Endothelial cell of umbilical vein (primary cell): Measurements from ENCODE around the gene ABHD4. TPM values are rescaled to one million over a fixed set of nuclear protein-coding genes. Genes with fewer than 3 reads are reported as not detected.
A peak's percentile ranks its signal among the peaks of the same experiment; 100 is the strongest.

Experiments used
- BruUV-seq: library from RNA; stranded (reverse); fragments of 400-500 nt; replicated peaks from 2 replicates; lab custom pipeline; 2021; lab: Mats Ljungman, UMichigan
- CTCF ChIA-PET: fragments of 300-600, 350-600 bp; sonication (Branson Sonifier 250); formaldehyde crosslinking; loops from one replicate; lab custom pipeline; 2021; ENCODE audit warnings: antibody characterized with exemption, inconsistent platforms; lab: Charles Lee
- POLR2A ChIA-PET: fragments of 300-600, 350-600 bp; sonication (Branson Sonifier 250); formaldehyde crosslinking; loops from one replicate; lab custom pipeline; 2021; ENCODE audit warnings: antibody characterized with exemption, inconsistent platforms; lab: Charles Lee
- DNase-seq: peaks from one replicate; pipeline ENCODE4 v3.0.0-alpha.2; 2011; ENCODE audit warnings: low read depth, low spot score
- FAIRE-seq: peaks from 2 replicates; lab custom pipeline; 2011; peaks lifted over from hg19 to GRCh38; lab: Jason Lieb, UNC
- H2AFZ ChIP-seq: 2 replicates; pipeline ENCODE4 v1.6.0; 2012; ENCODE audit warnings: low read depth, low read length, control low read depth, inconsistent platforms
- H3K27ac ChIP-seq: 2 replicates; pipeline ENCODE4 v1.5.1; 2011; ENCODE audit warnings: low read depth, mild to moderate bottlenecking, control low read depth, low read length, moderate library complexity; ENCODE audit not compliant: insufficient read depth
- H3K27me3 ChIP-seq, 2 experiments: 2 replicates each; pipeline versions ENCODE4 v1.6.0 to v1.6.1; 2011; ENCODE audit warnings: low read length in 2 of 2, mixed read lengths in 1 of 2; ENCODE audit not compliant: control insufficient read depth in 2 of 2, insufficient read depth in 2 of 2
- H3K36me3 ChIP-seq, 2 experiments: 2 replicates in 1 of 2; 3 replicates in 1 of 2; pipeline ENCODE4 v1.5.1; 2011; ENCODE audit warnings: low read length in 2 of 2, mild to moderate bottlenecking in 1 of 2, moderate library complexity in 1 of 2; ENCODE audit not compliant: control insufficient read depth in 2 of 2, insufficient read depth in 2 of 2; ENCODE audit errors: extremely low read depth in 1 of 2
- H3K4me1 ChIP-seq: 3 replicates; pipeline ENCODE4 v1.5.1; 2011; ENCODE audit warnings: mild to moderate bottlenecking, low read length; ENCODE audit not compliant: control insufficient read depth, insufficient read depth; ENCODE audit errors: extremely low read depth
- H3K4me2 ChIP-seq: 2 replicates; pipeline ENCODE4 v1.6.1; 2011; ENCODE audit warnings: low read length, control low read depth, mixed read lengths; ENCODE audit not compliant: insufficient read depth
- H3K4me3 ChIP-seq, 3 experiments: fragments of 200-600 bp in 1 of 3; sonication (generic), shearing (Covaris generic) in 1 of 3; replicated peaks in 1 of 3; 2 replicates each; pipeline ENCODE4 v1.5.1; 2011 to 2016; ENCODE audit warnings: control low read depth in 3 of 3, low read length in 3 of 3, mild to moderate bottlenecking in 2 of 3, inconsistent platforms in 1 of 3, low read depth in 1 of 3, moderate library complexity in 1 of 3; ENCODE audit not compliant: insufficient read depth in 1 of 3
- H3K79me2 ChIP-seq: 2 replicates; pipeline ENCODE4 v1.6.0; 2012; ENCODE audit warnings: low read length, inconsistent platforms; ENCODE audit not compliant: control insufficient read depth, insufficient read depth
- H3K9ac ChIP-seq: replicated peaks from 2 replicates; pipeline ENCODE3; 2011; ENCODE audit warnings: low read length, control low read depth; ENCODE audit not compliant: insufficient read depth; ENCODE audit errors: extremely low read depth
- H3K9me1 ChIP-seq: replicated peaks from 3 replicates; pipeline ENCODE4 v1.6.0; 2011; ENCODE audit warnings: mild to moderate bottlenecking, low read length; ENCODE audit not compliant: control insufficient read depth, insufficient read depth; ENCODE audit errors: extremely low read depth
- H3K9me3 ChIP-seq: replicated peaks from 2 replicates; pipeline ENCODE4 v1.5.1; 2012; ENCODE audit warnings: low read length, inconsistent platforms; ENCODE audit not compliant: control insufficient read depth, insufficient read depth
- H4K20me1 ChIP-seq: replicated peaks from 2 replicates; pipeline ENCODE3; 2011; ENCODE audit warnings: mild to moderate bottlenecking, low read length; ENCODE audit not compliant: control insufficient read depth, insufficient read depth; ENCODE audit errors: extremely low read depth
- EZH2 ChIP-seq: IDR thresholded peaks from 2 replicates; pipeline ENCODE4 v1.6.1; 2012; ENCODE audit warnings: borderline replicate concordance, low read depth, mild to moderate bottlenecking, moderate library complexity, low read length, inconsistent platforms; ENCODE audit not compliant: severe bottlenecking
- FOS ChIP-seq: IDR thresholded peaks from 2 replicates; pipeline ENCODE4 v1.6.1; 2011; ENCODE audit warnings: mild to moderate bottlenecking, low read length, moderate library complexity, borderline replicate concordance; ENCODE audit not compliant: insufficient read depth
- GATA2 ChIP-seq: IDR thresholded peaks from 2 replicates; pipeline ENCODE4 v1.7.0; 2011; ENCODE audit warnings: low read depth, mild to moderate bottlenecking, moderate library complexity, mixed read lengths, low read length; ENCODE audit not compliant: insufficient read length, insufficient read depth
- JUN ChIP-seq: IDR thresholded peaks from 2 replicates; pipeline ENCODE4 v1.6.1; 2011; ENCODE audit warnings: borderline replicate concordance, low read depth; ENCODE audit not compliant: insufficient read length, insufficient read depth
- MYC ChIP-seq: IDR thresholded peaks from one replicate; pipeline ENCODE4 v1.6.1; 2011; ENCODE audit warnings: mild to moderate bottlenecking, low read depth, low read length
- POLR2A ChIP-seq: IDR thresholded peaks from 2 replicates; pipeline ENCODE4 v1.6.1; 2012; ENCODE audit warnings: low read depth, mild to moderate bottlenecking, control low read depth, low read length
- POLR2AphosphoS5 ChIP-seq: IDR thresholded peaks from 2 replicates; pipeline ENCODE4 v1.6.1; 2012; ENCODE audit warnings: low read depth, mild to moderate bottlenecking, control low read depth, low read length, moderate library complexity; ENCODE audit not compliant: insufficient read depth
- dilution Hi-C: fragments of 300-500 bp; cut with MboI; formaldehyde crosslinking; loops from one replicate; pipeline ENCODE4 v1.15.0; 2019; ENCODE audit warnings: low sequenced_read_pairs; ENCODE audit not compliant: extremely low pct_ligation_motif_present
- intact Hi-C: fragments of 100-400 bp; cut with micrococcal nuclease; formaldehyde crosslinking; loops from one replicate; pipeline ENCODE4 v1.10.0; 2022
- polyA plus RNA-seq, 4 experiments: library from polyadenylated mRNA; depleted of rRNA in 3 of 4; stranded (reverse) in 3 of 4; unstranded in 1 of 4; fragments of >200 nt; gene quantifications; 2 replicates each; pipeline versions ENCODE4 v1.2.1 to v1.2.3, GENCODE V29; 2011 to 2012; ENCODE audit warnings: missing spikeins in 1 of 4
- total RNA-seq: library from RNA; stranded (reverse); gene quantifications from 2 replicates; pipeline ENCODE4 v1.2.3, GENCODE V29; 2021
- TF ChIP-seq, protein P1 (sequence below): IDR thresholded peaks from 2 replicates; pipeline ENCODE4 v1.6.1; 2011; ENCODE audit not compliant: insufficient read depth, insufficient read length
- TF ChIP-seq, protein P2 (sequence below), 2 donors: IDR thresholded peaks; 1 replicate in 1 of 2; 2 replicates in 1 of 2; pipeline ENCODE4 v1.5.1; 2011; ENCODE audit warnings: low read length in 2 of 2, mild to moderate bottlenecking in 2 of 2, moderate library complexity in 2 of 2, control low read depth in 1 of 2, inconsistent platforms in 1 of 2, low read depth in 1 of 2; ENCODE audit not compliant: insufficient read depth in 1 of 2; ENCODE audit errors: extremely low read depth in 1 of 2

The ABHD4 gene
- total and polyA plus RNA-seq, 2 donors (not counting 3 experiments of a cell fraction or from before 2014, with no cell fraction given): 34.8 to 45.5 TPM

DNA sequence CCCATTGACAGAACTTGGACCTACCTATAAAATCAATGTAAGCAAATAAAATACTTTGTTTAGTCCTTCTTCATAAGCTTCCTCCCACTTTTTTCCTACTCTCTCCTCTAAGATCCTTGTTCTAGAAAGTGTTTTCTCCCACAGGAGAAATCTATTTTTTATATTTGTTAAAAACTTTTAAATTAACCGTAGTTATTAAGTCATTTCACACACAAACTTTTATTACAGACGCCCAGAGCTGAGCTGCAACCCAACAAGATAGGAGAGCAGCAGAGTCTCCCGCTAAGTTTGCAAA is 36.8 kb upstream of the ABHD4 start:
- CTCF ChIA-PET: interaction anchor here (1.3 to 4.2 kb wide), 6 partner anchors 10 to 368 kb away, joined by 3 to 43 read pairs (median 8); partner anchors contain the start of gene PRMT5
- no peaks in the 10 kb centered on the region for H3K9me1 ChIP-seq
- dilution Hi-C loops: no loop called here

More for the DNA sequence above, 36.8 kb upstream of the ABHD4 start:
- Histone ChIP-seq H3K27ac (no peak overlapping the region), H3K79me2 (peaks cover 14% of the 10 kb centered on the region), H4K20me1 (no peaks in the 10 kb centered on the region), H3K4me3 (no peak overlapping the region), H3K36me3 (peaks cover 12 to 13% of the 10 kb centered on the region in 2 experiments), H3K9me3 (no peaks in the 10 kb centered on the region), H3K27me3 (no peaks in the 10 kb centered on the region), H3K9ac (no peak overlapping the region), H2AFZ (no peak overlapping the region), H3K4me2 (peak overlapping the region; percentile 25), H3K4me1 (peaks cover 45% of the 10 kb centered on the region)
- intact Hi-C loops: no loop called here
- DNase-seq (no peak), FAIRE-seq (no peak)
- POLR2A ChIA-PET: no interaction called here
- no TSS peak for BruUV-seq
- TF ChIP-seq JUN: no peak
- TF ChIP-seq GATA2: no peak
- no peak for TF ChIP-seq FOS
- TF ChIP-seq, protein P1, sequence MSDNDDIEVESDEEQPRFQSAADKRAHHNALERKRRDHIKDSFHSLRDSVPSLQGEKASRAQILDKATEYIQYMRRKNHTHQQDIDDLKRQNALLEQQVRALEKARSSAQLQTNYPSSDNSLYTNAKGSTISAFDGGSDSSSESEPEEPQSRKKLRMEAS: no peak
- TF ChIP-seq POLR2A: no peak
- no peak for TF ChIP-seq EZH2
- TF ChIP-seq, protein P2, sequence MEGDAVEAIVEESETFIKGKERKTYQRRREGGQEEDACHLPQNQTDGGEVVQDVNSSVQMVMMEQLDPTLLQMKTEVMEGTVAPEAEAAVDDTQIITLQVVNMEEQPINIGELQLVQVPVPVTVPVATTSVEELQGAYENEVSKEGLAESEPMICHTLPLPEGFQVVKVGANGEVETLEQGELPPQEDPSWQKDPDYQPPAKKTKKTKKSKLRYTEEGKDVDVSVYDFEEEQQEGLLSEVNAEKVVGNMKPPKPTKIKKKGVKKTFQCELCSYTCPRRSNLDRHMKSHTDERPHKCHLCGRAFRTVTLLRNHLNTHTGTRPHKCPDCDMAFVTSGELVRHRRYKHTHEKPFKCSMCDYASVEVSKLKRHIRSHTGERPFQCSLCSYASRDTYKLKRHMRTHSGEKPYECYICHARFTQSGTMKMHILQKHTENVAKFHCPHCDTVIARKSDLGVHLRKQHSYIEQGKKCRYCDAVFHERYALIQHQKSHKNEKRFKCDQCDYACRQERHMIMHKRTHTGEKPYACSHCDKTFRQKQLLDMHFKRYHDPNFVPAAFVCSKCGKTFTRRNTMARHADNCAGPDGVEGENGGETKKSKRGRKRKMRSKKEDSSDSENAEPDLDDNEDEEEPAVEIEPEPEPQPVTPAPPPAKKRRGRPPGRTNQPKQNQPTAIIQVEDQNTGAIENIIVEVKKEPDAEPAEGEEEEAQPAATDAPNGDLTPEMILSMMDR (IDR thresholded peaks at IDR 0.05; ENCODE audit: extremely low read depth in 1 of 2, insufficient read depth in 1 of 2, low read depth in 1 of 2, low read length in 2 of 2): no peak
- no peak for TF ChIP-seq POLR2AphosphoS5
- no peak for TF ChIP-seq MYC
